LNCaP clone FGC (cell line): ENCODE measurements around the gene REEP5.

ENCODE experiments used
- DNase-seq: peaks from one replicate; pipeline ENCODE4 v3.0.0-alpha.2; 2011; ENCODE audit warnings: low read depth
- H3K4me3 ChIP-seq: 2 replicates; pipeline ENCODE4 v1.5.1; 2011; ENCODE audit warnings: mild to moderate bottlenecking, low read depth, low read length, control low read depth
- TF ChIP-seq, protein P1 (sequence below): IDR thresholded peaks from 2 replicates; pipeline ENCODE4 v1.5.1; 2012; ENCODE audit warnings: mild to moderate bottlenecking; ENCODE audit not compliant: control insufficient read depth, insufficient read depth; ENCODE audit errors: extremely low read depth

REEP5 gene

DNA sequence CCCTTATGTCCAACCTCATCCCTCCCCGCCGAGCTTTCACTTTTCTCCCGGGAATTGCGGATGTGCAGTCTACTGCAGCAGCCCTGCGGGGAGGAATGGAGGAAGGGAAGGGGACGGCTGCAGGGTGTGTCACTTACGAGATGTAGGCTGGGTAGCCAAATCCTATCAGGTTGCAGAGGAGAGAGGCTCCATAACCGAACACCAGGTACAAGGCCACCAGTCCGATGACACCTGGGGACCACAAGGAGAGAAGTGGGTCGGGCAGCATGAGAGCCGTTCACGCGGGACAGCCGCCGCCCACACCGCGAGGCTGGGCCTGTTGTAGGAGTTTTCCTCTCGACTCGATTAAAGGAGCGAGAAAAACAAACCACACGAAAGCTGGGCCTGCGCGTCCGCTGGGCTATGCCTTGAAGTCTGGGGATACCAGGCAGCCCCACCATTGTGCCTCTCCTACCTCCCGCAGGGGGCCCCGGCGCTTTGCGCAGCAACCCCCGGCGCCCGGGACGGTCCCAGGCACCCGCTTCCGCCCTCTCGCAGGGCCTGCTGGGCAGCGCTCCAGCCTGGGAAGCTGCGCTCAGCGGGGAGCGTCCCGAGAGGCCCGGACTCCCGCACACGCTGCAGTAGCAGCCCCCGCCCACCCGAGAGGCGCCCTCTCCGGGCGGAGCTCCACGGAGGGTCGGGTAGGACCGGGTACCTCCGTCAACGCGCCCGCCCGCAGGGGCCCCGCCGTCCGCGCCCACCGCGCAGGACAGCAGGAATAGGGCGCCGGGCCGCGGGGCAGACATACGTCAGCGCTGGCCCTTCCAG is 798 bp downstream of the REEP5 start:
- H3K4me3 ChIP-seq: peak overlapping the region; percentile 79
- no peak for DNase-seq
- TF ChIP-seq, protein P1, sequence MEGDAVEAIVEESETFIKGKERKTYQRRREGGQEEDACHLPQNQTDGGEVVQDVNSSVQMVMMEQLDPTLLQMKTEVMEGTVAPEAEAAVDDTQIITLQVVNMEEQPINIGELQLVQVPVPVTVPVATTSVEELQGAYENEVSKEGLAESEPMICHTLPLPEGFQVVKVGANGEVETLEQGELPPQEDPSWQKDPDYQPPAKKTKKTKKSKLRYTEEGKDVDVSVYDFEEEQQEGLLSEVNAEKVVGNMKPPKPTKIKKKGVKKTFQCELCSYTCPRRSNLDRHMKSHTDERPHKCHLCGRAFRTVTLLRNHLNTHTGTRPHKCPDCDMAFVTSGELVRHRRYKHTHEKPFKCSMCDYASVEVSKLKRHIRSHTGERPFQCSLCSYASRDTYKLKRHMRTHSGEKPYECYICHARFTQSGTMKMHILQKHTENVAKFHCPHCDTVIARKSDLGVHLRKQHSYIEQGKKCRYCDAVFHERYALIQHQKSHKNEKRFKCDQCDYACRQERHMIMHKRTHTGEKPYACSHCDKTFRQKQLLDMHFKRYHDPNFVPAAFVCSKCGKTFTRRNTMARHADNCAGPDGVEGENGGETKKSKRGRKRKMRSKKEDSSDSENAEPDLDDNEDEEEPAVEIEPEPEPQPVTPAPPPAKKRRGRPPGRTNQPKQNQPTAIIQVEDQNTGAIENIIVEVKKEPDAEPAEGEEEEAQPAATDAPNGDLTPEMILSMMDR: 0 out of 2 replicates have a peak, but pooled peaks have one; percentile 3

DNA sequence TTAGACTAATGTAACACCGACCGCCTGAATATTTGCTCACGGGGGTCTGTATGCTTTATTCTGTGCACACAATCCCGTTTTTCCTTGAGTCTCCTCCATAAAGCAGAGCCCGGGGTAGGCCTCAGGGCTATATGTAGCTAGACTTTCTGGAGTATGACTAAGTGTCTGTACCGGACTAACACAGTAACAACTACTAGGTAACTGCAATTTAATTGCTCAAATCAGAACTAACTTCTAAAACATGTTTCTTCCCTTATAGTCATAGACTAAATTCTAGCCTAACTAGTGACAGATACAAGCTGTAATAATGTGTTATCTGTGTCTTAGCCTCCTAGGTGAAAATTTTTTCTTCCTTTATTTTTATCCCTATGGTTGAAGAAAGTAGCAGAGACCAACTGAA is 2.1 kb downstream of the REEP5 start:
- no peak overlapping the region for H3K4me3 ChIP-seq
- TF ChIP-seq, protein P1: no peak
- DNase-seq: no peak

DNA sequence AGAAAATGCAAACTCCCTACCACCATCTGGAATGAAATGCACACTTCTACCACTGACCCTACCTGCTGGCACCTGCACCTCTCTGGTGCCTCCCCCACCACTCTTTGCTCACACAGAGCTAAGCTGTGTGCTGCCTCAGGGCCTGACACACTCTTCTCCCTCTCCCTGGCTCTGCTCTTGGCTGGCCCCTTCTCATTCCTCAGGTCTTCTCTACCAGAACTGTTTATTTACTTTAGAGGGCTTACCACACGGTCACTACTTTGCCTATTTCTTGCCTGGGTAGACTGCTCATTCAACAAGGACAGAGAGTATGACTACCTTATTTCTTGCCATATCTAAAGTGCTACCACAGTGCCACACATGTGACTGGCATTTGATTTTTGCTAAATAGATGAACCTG is 3.3 kb downstream of the REEP5 start:
- TF ChIP-seq, protein P1: no peak
- no peak for DNase-seq
- no peak overlapping the region for H3K4me3 ChIP-seq

DNA sequence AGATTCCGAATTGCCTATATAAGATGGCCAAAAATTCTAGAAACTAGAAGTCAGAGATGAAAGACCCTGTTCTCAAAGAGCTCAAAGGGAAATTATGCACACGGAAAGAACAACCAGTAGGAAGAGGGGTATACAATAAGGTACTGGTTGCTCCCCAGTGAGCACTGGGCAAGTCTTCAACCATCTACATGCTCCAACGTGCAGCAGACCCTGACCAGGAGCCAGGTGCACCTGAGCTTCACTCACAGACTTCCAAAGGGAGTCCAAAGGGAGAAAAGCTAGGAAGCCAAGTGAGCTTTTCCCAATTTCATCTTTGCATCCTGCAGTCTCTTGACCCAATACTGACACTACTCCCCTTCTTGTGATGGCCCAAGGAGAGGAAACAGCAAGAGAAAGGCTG is 3.9 kb downstream of the REEP5 start:
- TF ChIP-seq, protein P1: no peak
- no peak overlapping the region for H3K4me3 ChIP-seq
- no peak for DNase-seq

DNA sequence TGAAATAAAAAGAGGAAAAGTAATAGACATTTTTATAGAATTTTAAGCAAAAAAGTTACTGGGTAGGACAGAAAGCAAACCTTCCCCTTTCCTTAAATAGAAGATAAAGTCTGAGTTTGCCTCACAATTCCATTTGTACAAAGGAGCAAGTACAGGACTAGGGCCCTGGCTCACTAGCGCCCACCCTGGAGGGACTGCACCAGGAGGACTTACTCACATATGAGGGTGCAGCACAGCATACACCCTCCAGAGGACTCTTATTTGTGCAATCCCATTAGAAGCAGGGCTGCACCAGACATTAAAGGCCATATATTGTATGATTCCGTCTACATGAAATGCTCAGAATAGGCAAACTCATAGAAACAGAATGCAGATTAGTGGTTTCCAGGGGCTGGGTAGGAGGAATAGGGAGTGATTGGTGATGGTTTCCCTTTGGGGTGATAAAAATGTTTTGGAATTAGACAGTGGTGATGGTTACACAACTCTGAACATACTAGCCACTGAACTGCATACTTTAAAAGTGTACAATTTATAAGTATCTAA is 4.5 kb downstream of the REEP5 start:
- H3K4me3 ChIP-seq: no peak overlapping the region
- DNase-seq: no peak
- TF ChIP-seq, protein P1: 0 out of 2 replicates have a peak, but pooled peaks have one; percentile 3

DNA sequence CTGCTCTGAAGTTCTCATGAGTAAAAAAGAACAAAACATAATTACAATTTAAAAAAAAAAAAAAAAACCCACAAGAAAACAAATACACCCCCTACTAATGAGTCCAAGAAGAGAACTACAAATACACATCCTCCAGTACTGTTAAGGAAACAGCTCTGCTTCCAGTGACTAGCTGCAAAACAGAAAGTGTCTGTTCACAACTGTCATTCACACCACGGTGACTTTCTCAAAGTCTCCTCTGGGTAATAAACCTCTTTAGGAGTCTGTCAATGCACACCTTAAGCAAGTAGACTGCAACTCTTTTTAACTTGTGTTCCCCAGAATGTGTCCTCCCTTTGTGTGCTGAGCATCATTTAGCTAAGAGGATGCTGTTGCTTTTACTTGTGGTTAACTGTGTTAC is 6.2 kb downstream of the REEP5 start:
- TF ChIP-seq, protein P1: no peak
- no peak for DNase-seq
- H3K4me3 ChIP-seq: no peak overlapping the region
